Stimulated activated CD8-positive, alpha-beta memory T cell treated with anti-CD3 and anti-CD28 coated beads, Interleukin-4, amount 100 ng/mL, for 48 hours (primary cell): ENCODE measurements around the gene SORCS3.

ENCODE experiments used
- DNase-seq: peaks from one replicate; pipeline ENCODE4 v3.0.0-alpha.2; 2020

SORCS3 gene

DNA sequence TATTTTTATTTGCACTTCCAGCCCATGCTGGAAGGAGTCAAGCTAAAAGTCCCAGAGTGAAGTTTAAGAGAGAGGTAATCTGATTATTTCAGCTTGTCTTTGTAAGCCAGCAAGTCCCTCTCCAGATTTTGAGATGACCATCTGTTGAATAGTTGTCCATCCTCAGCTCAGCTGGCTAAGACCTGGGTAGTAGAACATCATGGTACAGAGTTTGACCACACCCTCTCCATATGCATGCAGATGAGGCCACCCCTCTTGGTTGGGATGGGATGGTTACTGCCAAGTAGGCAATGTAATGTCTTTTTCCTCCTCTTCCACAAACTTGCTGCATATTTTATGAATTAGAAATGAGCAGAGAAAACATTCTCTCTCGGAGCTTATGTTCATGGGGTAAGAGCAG, 639.8 kb downstream of the SORCS3 start:
- no peak for DNase-seq

DNA sequence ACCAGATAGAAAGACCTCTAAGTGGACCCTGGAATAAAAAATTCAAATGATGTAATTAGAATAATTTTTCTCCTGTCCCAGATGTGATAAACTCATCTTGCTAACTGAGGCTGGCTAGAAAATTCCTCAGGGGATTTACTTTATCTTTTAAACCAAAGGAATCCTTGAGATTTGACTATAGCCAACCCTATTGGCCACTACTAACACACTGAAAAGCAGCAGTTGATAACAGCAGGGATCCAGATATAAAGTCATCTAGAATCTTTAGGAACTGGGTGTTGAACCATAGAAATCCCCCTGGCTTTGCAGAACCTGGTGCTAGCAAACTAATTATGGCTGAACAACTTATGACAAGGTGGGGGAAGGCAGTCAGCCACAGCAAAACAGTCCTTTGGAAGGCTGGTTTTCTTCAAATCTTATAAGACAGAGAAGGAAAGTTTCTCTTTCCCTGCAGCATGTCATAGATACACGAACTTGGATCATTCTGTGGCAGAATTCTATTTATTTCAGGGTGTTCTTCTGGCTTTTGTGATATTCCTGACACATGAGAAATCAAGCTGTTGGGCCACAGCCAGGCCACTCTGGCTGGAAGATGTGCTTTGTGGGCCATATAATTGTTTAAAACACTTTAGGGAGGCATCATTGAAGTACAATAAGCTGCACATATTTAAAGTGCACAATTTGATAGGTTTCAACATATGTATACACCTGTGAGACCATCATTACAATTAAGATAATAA, 643.6 kb downstream of the SORCS3 start:
- DNase-seq = no peak

DNA sequence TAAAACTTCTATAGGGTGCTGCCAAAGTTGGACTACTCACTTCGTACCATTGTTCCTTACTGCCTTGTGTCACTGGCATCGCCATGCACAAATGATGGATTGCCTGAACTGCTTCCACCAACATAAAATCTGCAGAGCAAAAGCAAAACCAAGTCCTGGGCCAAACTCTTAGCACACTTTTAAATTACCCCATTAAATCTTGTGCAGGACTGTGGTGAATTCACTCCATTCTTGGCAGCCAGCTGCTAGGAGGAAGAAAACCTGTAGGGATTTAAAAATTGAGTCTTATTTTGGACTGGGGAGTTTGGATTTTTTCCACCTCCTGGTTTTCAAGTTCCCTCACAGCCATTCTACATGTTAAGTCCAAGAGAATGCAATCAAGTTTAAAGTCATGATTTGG, 646.9 kb downstream of the SORCS3 start:
- DNase-seq = no peak

DNA sequence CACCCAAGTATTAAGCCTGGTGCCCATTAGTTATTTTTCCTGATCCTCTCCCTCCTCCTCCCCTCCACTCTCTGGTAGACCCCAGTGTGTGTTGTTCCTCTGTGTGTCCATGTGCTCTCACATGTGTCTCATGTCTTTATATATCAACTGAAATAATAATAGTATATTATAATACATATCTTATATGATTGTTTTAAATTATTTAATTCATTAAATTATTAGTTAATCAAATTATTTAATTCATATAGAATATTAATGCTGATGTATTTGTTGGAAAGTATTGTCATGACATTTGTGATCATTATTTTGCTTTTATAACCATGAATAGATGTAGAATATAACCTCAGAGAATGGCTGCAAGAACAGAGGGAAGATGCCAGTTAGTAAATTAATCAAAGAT, 647.5 kb downstream of the SORCS3 start:
- DNase-seq = no peak

DNA sequence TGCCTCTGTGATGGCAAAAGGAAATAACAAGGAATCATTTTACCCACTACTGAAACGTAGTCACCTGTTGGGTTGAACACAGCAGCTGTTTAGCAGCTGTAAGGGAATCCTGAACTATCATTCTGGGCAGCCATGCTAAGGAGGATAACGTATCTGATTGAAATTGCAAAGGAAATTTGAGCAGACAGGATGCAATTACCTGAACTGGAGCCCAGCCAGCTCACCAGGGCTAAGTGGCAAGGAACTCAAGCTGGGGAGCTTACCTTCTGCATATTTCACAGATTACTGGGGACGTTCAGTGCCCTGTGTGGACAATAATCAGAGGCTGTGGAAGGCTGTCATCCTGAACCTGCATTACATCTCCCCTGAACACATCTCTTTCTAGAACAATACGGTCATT, 650.5 kb downstream of the SORCS3 start:
- DNase-seq = no peak

DNA sequence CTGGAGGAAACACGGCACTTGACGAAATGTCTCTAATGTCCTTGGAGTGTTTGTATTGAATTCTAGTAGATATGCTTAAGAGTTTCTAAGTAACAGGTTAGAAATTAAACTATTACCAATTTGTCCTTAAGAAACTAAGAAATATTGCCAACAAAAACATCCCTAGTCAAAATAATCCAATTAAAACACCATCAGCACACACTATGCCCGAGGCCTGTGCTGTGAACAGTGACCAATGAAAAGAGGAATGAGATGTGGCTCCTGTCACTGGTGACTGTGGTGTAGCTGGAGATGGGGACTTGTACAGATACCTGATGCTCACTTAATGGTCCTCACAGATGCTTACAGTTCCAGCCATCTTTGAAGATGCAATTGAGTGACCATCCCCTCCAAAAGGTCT, 651.1 kb downstream of the SORCS3 start:
- DNase-seq = no peak
